Mononuclear cell (primary cell): ENCODE results near the gene SPATA6L. TPM values are rescaled to one million over a fixed set of nuclear protein-coding genes. Genes with fewer than 3 reads are reported as not detected.

ENCODE experiments used
- H3K27me3 ChIP-seq: 2 replicates; pipeline ENCODE4 v1.6.0; 2011; ENCODE audit warnings: low read length, control low read depth; ENCODE audit not compliant: insufficient read depth
- H3K4me1 ChIP-seq: 2 replicates; pipeline ENCODE4 v1.5.1; 2011; ENCODE audit warnings: mild to moderate bottlenecking, low read length, control low read depth; ENCODE audit not compliant: insufficient read depth
- H3K4me3 ChIP-seq: 2 replicates; pipeline ENCODE4 v1.5.1; 2011; ENCODE audit warnings: mild to moderate bottlenecking, low read length, moderate library complexity
- H3K9me3 ChIP-seq: 2 replicates; pipeline ENCODE4 v1.5.1; 2011; ENCODE audit warnings: low read depth, mild to moderate bottlenecking, control low read depth, low read length
- total RNA-seq: library from RNA; depleted of rRNA; stranded (reverse); fragments of >200 nt; gene quantifications from one replicate; pipeline ENCODE4 v1.2.3, GENCODE V29; 2012

The SPATA6L gene
- total RNA-seq, result 1.8 TPM

- Histone ChIP-seq H3K9me3 (no peaks in the 10 kb centered on the region), H3K4me3 (peak within 1 kb of the TSS; percentile 28), H3K4me1 (peaks cover 48% of the 10 kb centered on the region), H3K27me3 (peaks cover 18% of the 10 kb centered on the region)
Measured at GRCh38 chr9:4666042-4666699, at the start of gene SPATA6L. TSS of gene SPATA6L (minus strand) at chr9:4666480. CDS start at chr9:4666250, 230 bp downstream.

- Histone ChIP-seq H3K27me3 (no peaks in the 10 kb centered on the region), H3K4me3 (no peak overlapping the region), H3K4me1 (no peaks in the 10 kb centered on the region), H3K9me3 (no peaks in the 10 kb centered on the region)
Measured at GRCh38 chr9:4714266-4715016, 48.2 kb upstream of the SPATA6L start.

GRCh38 chr9:4713849-4714248 is 47.6 kb upstream of the SPATA6L start:
- no peaks in the 10 kb centered on the region for H3K27me3 ChIP-seq
- no peak overlapping the region for H3K4me3 ChIP-seq
- H3K4me1 ChIP-seq, result no peaks in the 10 kb centered on the region
- no peaks in the 10 kb centered on the region for H3K9me3 ChIP-seq

- Histone ChIP-seq H3K4me1 (no peaks in the 10 kb centered on the region), H3K27me3 (no peaks in the 10 kb centered on the region), H3K4me3 (no peak overlapping the region), H3K9me3 (no peaks in the 10 kb centered on the region)
Measured at GRCh38 chr9:4709380-4709779, 43.1 kb upstream of the SPATA6L start.

GRCh38 chr9:4706971-4707622 is 40.8 kb upstream of the SPATA6L start:
- Histone ChIP-seq H3K4me1 (no peaks in the 10 kb centered on the region), H3K4me3 (no peak overlapping the region), H3K9me3 (no peaks in the 10 kb centered on the region), H3K27me3 (no peaks in the 10 kb centered on the region)

- Histone ChIP-seq H3K27me3 (no peaks in the 10 kb centered on the region), H3K4me1 (no peaks in the 10 kb centered on the region), H3K4me3 (no peak overlapping the region), H3K9me3 (no peaks in the 10 kb centered on the region)
Measured at GRCh38 chr9:4706021-4706420, 39.7 kb upstream of the SPATA6L start.

GRCh38 chr9:4704129-4704528 is 37.8 kb upstream of the SPATA6L start:
- Histone ChIP-seq H3K27me3 (no peaks in the 10 kb centered on the region), H3K4me1 (no peaks in the 10 kb centered on the region), H3K4me3 (no peak overlapping the region), H3K9me3 (no peaks in the 10 kb centered on the region)

- H3K4me3 ChIP-seq, result no peak overlapping the region
- no peaks in the 10 kb centered on the region for H3K4me1 ChIP-seq
- H3K9me3 ChIP-seq, result no peaks in the 10 kb centered on the region
- no peaks in the 10 kb centered on the region for H3K27me3 ChIP-seq
Measured at GRCh38 chr9:4701526-4701925, 35.2 kb upstream of the SPATA6L start.

GRCh38 chr9:4700932-4701331 is 34.7 kb upstream of the SPATA6L start:
- Histone ChIP-seq H3K9me3 (no peaks in the 10 kb centered on the region), H3K4me1 (no peaks in the 10 kb centered on the region), H3K27me3 (no peaks in the 10 kb centered on the region), H3K4me3 (no peak overlapping the region)

- H3K9me3 ChIP-seq, result no peaks in the 10 kb centered on the region
- H3K4me1 ChIP-seq, result no peaks in the 10 kb centered on the region
- H3K4me3 ChIP-seq, result no peak overlapping the region
- H3K27me3 ChIP-seq, result no peaks in the 10 kb centered on the region
Measured at GRCh38 chr9:4700091-4700490, 33.8 kb upstream of the SPATA6L start.

GRCh38 chr9:4691795-4692194 is 25.5 kb upstream of the SPATA6L start:
- Histone ChIP-seq H3K27me3 (no peaks in the 10 kb centered on the region), H3K4me1 (no peaks in the 10 kb centered on the region), H3K9me3 (no peaks in the 10 kb centered on the region), H3K4me3 (no peak overlapping the region)

- Histone ChIP-seq H3K27me3 (no peaks in the 10 kb centered on the region), H3K4me1 (no peaks in the 10 kb centered on the region), H3K9me3 (no peaks in the 10 kb centered on the region), H3K4me3 (no peak overlapping the region)
Measured at GRCh38 chr9:4690144-4690543, 23.9 kb upstream of the SPATA6L start.

- no peak overlapping the region for H3K4me3 ChIP-seq
- no peaks in the 10 kb centered on the region for H3K27me3 ChIP-seq
- H3K9me3 ChIP-seq, result no peaks in the 10 kb centered on the region
- no peaks in the 10 kb centered on the region for H3K4me1 ChIP-seq
Measured at GRCh38 chr9:4689687-4690104, 23.4 kb upstream of the SPATA6L start.

GRCh38 chr9:4689021-4689420 is 22.7 kb upstream of the SPATA6L start:
- Histone ChIP-seq H3K4me3 (no peak overlapping the region), H3K27me3 (no peaks in the 10 kb centered on the region), H3K9me3 (no peaks in the 10 kb centered on the region), H3K4me1 (no peaks in the 10 kb centered on the region)

- Histone ChIP-seq H3K4me3 (no peak overlapping the region), H3K27me3 (no peaks in the 10 kb centered on the region), H3K4me1 (no peaks in the 10 kb centered on the region), H3K9me3 (no peaks in the 10 kb centered on the region)
Measured at GRCh38 chr9:4686584-4686983, 20.3 kb upstream of the SPATA6L start.
